ENCODE data around the gene MRPL53. TPM values are rescaled to one million over a fixed set of nuclear protein-coding genes. Genes with fewer than 3 reads are reported as not detected.

The MRPL53 gene
- total and polyA plus RNA-seq, 2 of the 13 experiments (the other 11 are each of a cell fraction or from before 2014, with no cell fraction given) = 34.3 to 51.9 TPM

DNA sequence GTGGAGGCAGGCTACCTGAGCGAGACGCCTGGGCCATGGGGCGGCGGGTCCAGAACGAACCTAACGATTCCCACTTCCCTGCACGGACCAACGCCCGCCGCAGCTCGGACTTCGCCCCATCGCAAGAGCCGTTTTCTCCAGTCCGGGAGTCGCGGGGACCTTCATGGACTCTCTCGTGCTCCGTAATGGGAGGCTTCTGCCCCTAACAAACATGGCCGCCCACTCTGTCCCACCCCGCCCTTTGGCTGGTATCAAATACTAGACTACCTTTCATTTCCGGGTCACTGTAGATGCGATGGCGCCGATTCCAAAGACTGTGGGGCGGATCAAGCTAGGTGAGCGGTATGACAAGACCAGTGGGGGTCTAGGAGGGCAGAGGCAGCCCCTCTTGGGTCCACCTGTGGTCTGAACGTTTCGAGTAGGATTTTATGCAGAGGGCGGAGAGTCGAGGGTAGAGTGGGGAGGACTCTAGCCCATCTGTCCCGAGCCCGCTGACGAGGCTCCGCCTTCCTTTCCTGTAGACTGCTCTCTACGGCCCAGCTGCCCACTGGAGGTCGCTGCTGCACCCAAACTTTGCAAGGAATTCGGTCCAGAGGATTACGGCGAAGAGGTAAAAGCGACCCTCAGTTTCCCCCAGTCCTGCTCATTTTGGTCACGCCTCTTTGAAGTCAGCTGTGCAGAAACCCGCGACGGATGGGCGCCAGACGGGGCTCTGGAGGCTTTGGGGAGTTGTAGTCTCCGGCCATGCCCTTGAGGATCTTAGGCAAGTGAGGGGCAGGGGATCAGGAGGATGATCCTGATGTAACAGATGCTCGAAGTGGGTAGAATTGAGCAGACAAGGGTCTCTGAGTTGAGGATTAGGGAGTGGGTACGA lies 10.6 kb upstream of the MRPL53 start, which contains the start of the genes CCDC142 and TTC31 (continued):
- TF ChIP-seq, protein P1, sequence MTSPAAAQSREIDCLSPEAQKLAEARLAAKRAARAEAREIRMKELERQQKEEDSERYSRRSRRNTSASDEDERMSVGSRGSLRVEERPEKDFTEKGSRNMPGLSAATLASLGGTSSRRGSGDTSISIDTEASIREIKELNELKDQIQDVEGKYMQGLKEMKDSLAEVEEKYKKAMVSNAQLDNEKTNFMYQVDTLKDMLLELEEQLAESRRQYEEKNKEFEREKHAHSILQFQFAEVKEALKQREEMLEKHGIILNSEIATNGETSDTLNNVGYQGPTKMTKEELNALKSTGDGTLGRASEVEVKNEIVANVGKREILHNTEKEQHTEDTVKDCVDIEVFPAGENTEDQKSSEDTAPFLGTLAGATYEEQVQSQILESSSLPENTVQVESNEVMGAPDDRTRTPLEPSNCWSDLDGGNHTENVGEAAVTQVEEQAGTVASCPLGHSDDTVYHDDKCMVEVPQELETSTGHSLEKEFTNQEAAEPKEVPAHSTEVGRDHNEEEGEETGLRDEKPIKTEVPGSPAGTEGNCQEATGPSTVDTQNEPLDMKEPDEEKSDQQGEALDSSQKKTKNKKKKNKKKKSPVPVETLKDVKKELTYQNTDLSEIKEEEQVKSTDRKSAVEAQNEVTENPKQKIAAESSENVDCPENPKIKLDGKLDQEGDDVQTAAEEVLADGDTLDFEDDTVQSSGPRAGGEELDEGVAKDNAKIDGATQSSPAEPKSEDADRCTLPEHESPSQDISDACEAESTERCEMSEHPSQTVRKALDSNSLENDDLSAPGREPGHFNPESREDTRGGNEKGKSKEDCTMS (CRISPR knock-in tag; conservative IDR thresholded peaks at IDR 0.05) = no peak
- TF ChIP-seq ZNF343 (CRISPR knock-in tag; IDR thresholded peaks at IDR 0.05) (no peak; the same call in 1 of the 2 replicates), ZBTB21 (CRISPR knock-in tag; IDR thresholded peaks at IDR 0.05) (no peak; the same call in 1 of the 2 replicates), NFIB (CRISPR knock-in tag; IDR thresholded peaks at IDR 0.05; ENCODE audit: borderline replicate concordance) (0 out of 2 replicates have a peak, but pooled peaks have one; percentile 10), ZNF569 (CRISPR knock-in tag; IDR thresholded peaks at IDR 0.05; ENCODE audit: borderline replicate concordance) (0 out of 2 replicates have a peak, but pooled peaks have one; percentile 61), ETV6 (CRISPR knock-in tag; conservative IDR thresholded peaks at IDR 0.05) (no peak), ZNF367 (CRISPR knock-in tag; IDR thresholded peaks at IDR 0.05; ENCODE audit: borderline replicate concordance) (no peak), ZNF251 (CRISPR knock-in tag; IDR thresholded peaks at IDR 0.05) (no peak), NR2F6 (IDR thresholded peaks at IDR 0.05) (peak; percentile 53; the same call in 1 of the 2 replicates), NR2F6 (CRISPR knock-in tag; IDR thresholded peaks at IDR 0.05) (peak; percentile 56; the same call in 1 of the 2 replicates)
- TF ChIP-seq, protein P2, sequence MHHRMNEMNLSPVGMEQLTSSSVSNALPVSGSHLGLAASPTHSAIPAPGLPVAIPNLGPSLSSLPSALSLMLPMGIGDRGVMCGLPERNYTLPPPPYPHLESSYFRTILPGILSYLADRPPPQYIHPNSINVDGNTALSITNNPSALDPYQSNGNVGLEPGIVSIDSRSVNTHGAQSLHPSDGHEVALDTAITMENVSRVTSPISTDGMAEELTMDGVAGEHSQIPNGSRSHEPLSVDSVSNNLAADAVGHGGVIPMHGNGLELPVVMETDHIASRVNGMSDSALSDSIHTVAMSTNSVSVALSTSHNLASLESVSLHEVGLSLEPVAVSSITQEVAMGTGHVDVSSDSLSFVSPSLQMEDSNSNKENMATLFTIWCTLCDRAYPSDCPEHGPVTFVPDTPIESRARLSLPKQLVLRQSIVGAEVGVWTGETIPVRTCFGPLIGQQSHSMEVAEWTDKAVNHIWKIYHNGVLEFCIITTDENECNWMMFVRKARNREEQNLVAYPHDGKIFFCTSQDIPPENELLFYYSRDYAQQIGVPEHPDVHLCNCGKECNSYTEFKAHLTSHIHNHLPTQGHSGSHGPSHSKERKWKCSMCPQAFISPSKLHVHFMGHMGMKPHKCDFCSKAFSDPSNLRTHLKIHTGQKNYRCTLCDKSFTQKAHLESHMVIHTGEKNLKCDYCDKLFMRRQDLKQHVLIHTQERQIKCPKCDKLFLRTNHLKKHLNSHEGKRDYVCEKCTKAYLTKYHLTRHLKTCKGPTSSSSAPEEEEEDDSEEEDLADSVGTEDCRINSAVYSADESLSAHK (CRISPR knock-in tag; IDR thresholded peaks at IDR 0.05; ENCODE audit: borderline replicate concordance) = no peak
- TF ChIP-seq, protein P3, sequence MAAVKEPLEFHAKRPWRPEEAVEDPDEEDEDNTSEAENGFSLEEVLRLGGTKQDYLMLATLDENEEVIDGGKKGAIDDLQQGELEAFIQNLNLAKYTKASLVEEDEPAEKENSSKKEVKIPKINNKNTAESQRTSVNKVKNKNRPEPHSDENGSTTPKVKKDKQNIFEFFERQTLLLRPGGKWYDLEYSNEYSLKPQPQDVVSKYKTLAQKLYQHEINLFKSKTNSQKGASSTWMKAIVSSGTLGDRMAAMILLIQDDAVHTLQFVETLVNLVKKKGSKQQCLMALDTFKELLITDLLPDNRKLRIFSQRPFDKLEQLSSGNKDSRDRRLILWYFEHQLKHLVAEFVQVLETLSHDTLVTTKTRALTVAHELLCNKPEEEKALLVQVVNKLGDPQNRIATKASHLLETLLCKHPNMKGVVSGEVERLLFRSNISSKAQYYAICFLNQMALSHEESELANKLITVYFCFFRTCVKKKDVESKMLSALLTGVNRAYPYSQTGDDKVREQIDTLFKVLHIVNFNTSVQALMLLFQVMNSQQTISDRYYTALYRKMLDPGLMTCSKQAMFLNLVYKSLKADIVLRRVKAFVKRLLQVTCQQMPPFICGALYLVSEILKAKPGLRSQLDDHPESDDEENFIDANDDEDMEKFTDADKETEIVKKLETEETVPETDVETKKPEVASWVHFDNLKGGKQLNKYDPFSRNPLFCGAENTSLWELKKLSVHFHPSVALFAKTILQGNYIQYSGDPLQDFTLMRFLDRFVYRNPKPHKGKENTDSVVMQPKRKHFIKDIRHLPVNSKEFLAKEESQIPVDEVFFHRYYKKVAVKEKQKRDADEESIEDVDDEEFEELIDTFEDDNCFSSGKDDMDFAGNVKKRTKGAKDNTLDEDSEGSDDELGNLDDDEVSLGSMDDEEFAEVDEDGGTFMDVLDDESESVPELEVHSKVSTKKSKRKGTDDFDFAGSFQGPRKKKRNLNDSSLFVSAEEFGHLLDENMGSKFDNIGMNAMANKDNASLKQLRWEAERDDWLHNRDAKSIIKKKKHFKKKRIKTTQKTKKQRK (IDR thresholded peaks at IDR 0.05; ENCODE audit: low read length) = no peak
- TF ChIP-seq, protein P4, sequence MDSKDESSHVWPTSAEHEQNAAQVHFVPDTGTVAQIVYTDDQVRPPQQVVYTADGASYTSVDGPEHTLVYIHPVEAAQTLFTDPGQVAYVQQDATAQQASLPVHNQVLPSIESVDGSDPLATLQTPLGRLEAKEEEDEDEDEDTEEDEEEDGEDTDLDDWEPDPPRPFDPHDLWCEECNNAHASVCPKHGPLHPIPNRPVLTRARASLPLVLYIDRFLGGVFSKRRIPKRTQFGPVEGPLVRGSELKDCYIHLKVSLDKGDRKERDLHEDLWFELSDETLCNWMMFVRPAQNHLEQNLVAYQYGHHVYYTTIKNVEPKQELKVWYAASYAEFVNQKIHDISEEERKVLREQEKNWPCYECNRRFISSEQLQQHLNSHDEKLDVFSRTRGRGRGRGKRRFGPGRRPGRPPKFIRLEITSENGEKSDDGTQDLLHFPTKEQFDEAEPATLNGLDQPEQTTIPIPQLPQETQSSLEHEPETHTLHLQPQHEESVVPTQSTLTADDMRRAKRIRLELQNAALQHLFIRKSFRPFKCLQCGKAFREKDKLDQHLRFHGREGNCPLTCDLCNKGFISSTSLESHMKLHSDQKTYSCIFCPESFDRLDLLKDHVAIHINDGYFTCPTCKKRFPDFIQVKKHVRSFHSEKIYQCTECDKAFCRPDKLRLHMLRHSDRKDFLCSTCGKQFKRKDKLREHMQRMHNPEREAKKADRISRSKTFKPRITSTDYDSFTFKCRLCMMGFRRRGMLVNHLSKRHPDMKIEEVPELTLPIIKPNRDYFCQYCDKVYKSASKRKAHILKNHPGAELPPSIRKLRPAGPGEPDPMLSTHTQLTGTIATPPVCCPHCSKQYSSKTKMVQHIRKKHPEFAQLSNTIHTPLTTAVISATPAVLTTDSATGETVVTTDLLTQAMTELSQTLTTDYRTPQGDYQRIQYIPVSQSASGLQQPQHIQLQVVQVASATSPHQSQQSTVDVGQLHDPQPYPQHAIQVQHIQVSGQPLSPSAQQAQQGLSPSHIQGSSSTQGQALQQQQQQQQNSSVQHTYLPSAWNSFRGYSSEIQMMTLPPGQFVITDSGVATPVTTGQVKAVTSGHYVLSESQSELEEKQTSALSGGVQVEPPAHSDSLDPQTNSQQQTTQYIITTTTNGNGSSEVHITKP (CRISPR knock-in tag; IDR thresholded peaks at IDR 0.05; ENCODE audit: low read depth) = peak; percentile 71; the same call in 1 of the 2 replicates
- TF ChIP-seq, protein P5, sequence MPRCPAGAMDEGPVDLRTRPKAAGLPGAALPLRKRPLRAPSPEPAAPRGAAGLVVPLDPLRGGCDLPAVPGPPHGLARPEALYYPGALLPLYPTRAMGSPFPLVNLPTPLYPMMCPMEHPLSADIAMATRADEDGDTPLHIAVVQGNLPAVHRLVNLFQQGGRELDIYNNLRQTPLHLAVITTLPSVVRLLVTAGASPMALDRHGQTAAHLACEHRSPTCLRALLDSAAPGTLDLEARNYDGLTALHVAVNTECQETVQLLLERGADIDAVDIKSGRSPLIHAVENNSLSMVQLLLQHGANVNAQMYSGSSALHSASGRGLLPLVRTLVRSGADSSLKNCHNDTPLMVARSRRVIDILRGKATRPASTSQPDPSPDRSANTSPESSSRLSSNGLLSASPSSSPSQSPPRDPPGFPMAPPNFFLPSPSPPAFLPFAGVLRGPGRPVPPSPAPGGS (CRISPR knock-in tag; IDR thresholded peaks at IDR 0.05) = no peak; the same call in 1 of the 2 replicates

All from HepG2 (cell line).